SJSA1 (cell line): ENCODE results near the gene BCL2L12. TPM values are rescaled to one million over a fixed set of nuclear protein-coding genes. Genes with fewer than 3 reads are reported as not detected.

ENCODE experiments used
- DNase-seq, 2 experiments: peaks; one replicate each; pipeline ENCODE4 v3.0.0-alpha.2; 2015 to 2020; ENCODE audit warnings: low spot score in 2 of 2, low read depth in 1 of 2
- H3K27ac ChIP-seq: fragments of 250-450 bp; sonication (Bioruptor Pico); 2 replicates; pipeline ENCODE4 v1.5.1; 2020; ENCODE audit warnings: mild to moderate bottlenecking, moderate library complexity
- H3K27me3 ChIP-seq: fragments of 250-450 bp; sonication (Bioruptor Pico); replicated peaks from 2 replicates; pipeline ENCODE4 v1.5.1; 2020; ENCODE audit warnings: mild to moderate bottlenecking, moderate library complexity
- H3K36me3 ChIP-seq: fragments of 250-450 bp; sonication (Bioruptor Pico); 2 replicates; pipeline ENCODE4 v1.5.1; 2020; ENCODE audit warnings: mild to moderate bottlenecking
- H3K4me1 ChIP-seq: fragments of 250-450 bp; sonication (Bioruptor Pico); replicated peaks from 2 replicates; pipeline ENCODE4 v1.6.1; 2021; ENCODE audit warnings: mild to moderate bottlenecking
- H3K4me3 ChIP-seq: fragments of 250-450 bp; sonication (Bioruptor Pico); 2 replicates; pipeline ENCODE4 v1.5.1; 2020; ENCODE audit warnings: mild to moderate bottlenecking
- H3K9me3 ChIP-seq: fragments of 250-450 bp; sonication (Bioruptor Pico); replicated peaks from 2 replicates; pipeline ENCODE4 v1.5.1; 2020; ENCODE audit warnings: mild to moderate bottlenecking
- total RNA-seq: library from RNA; depleted of rRNA; stranded (reverse); fragments of >200 nt; shearing (Covaris generic); gene quantifications from 2 replicates; pipeline ENCODE4 v1.2.3, GENCODE V29; 2014

The BCL2L12 gene
- total RNA-seq, 1 experiment from 2014 or later, result 16.2 TPM

DNA sequence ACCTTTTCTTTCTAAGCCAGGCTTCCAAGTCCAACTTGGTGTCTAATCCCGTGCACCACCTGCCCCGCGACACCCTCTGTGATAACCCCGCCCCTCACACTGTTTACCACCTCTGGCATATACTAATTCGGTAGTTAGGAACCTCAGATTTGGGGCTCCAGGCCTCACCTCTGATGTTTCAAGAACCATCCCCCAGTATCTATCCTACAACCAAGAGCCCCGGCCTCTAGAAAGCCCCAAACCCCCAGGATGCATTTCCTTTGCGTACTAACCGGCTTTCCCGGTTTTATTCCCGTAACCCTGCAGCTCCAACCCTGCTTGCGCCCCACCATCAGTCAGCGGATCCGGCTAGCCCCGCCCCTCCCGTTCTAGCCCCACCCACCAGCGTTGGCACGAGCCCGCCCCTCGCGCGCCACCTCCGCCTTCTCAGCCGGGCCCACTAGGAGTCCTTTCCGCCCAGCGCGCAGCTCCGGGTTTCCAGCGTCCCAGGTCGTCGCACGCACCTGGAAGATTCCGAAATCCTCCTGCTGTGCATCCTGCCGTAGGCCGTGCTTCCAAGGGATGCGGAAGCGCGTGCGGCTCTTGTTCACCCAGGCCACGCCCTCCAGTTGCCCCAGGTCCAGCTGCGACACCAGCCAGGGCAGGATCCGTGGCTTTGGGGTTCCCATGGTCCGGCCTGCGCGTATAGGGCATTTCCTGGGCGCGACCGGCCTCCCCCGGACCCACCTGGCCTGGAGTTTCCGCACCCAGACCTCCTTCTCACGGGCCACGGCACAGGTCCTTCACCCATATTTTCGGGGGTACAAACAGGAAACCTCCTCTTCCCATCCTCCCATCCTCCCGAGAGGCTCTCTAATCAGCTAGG, 1.3 kb upstream of the BCL2L12 start:
- H3K9me3 ChIP-seq, result no peaks in the 10 kb centered on the region
- H3K4me1 ChIP-seq, result peaks cover 20% of the 10 kb centered on the region
- H3K27ac ChIP-seq, result 0 out of 2 replicates have a peak overlapping the region, but pooled peaks have one; percentile 12
- H3K36me3 ChIP-seq, result peaks cover 57% of the 10 kb centered on the region
- H3K4me3 ChIP-seq, result peak overlapping the region; percentile 56
- H3K27me3 ChIP-seq, result no peaks in the 10 kb centered on the region
- DNase-seq, result peak; percentile 80 to 91

DNA sequence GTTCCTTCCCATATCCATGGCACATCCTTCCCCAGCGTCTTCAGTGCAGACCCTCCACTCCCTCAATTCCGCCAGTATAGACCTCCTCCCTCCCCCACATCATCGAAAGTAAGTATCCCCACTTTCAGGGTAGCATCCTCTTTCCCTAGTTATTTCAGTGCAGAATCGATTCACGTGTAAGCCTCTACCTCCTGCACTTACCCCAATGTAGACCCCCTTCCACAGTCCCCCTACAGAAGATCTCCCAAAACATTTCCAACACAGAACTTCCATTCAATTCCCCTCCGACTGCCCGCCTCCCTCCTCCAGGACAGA, 740 bp upstream of the BCL2L12 start:
- peak overlapping the region; percentile 11 for H3K27ac ChIP-seq
- DNase-seq, result no peak

DNA sequence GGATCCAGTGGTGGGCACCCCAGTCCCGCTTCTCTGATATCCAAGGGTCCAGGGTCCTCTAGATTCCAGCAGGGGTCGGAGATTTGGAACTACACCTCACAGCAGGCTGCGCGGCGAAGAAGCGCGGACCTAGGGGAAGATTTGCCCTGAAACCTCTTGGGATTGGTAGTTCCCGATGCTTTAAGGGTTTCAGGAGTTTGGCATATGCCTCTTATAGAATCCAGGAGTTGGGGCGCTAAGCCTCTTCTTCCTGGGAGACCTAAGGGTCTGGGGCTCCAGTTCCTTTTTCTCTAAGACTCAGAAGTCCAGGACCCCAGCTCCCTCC, 349 bp downstream of the BCL2L12 start:
- Histone ChIP-seq H3K27me3 (no peaks in the 10 kb centered on the region), H3K36me3 (peaks cover 54% of the 10 kb centered on the region), H3K27ac (peak overlapping the region; percentile 11; the same call in 1 of the 2 replicates), H3K9me3 (no peaks in the 10 kb centered on the region), H3K4me1 (peaks cover 20% of the 10 kb centered on the region), H3K4me3 (peak overlapping the region; percentile 56)
- no peak for DNase-seq

More for the DNA sequence above, 740 bp upstream of the BCL2L12 start:
- peak overlapping the region; percentile 56 for H3K4me3 ChIP-seq
- H3K9me3 ChIP-seq, result no peaks in the 10 kb centered on the region
- H3K4me1 ChIP-seq, result peaks cover 20% of the 10 kb centered on the region
- H3K36me3 ChIP-seq, result peaks cover 56% of the 10 kb centered on the region
- H3K27me3 ChIP-seq, result no peaks in the 10 kb centered on the region

DNA sequence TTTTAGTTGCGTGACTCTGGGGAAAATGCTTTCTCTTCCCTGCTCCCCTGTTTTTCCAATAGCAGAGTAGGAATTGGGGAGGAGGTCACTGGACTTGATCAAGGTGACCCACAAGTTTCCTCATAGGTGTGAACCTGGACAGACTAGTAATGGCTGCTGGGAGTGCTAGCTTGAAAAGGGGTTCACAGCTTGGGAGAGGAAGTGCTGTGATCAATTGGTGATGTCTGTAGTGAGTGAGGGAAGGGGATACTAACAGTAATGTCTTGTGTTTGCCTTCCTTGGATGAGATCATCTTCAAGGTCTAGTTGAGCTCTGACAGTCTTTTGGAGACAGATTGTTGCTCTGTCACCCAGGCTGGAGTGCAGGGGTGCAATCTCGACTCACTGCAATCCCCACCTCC, 1.7 kb downstream of the BCL2L12 start:
- Histone ChIP-seq H3K36me3 (peaks cover 49% of the 10 kb centered on the region), H3K27me3 (no peaks in the 10 kb centered on the region), H3K27ac (no peak overlapping the region), H3K4me1 (peaks cover 25% of the 10 kb centered on the region), H3K4me3 (no peak overlapping the region), H3K9me3 (no peaks in the 10 kb centered on the region)
- no peak for DNase-seq

DNA sequence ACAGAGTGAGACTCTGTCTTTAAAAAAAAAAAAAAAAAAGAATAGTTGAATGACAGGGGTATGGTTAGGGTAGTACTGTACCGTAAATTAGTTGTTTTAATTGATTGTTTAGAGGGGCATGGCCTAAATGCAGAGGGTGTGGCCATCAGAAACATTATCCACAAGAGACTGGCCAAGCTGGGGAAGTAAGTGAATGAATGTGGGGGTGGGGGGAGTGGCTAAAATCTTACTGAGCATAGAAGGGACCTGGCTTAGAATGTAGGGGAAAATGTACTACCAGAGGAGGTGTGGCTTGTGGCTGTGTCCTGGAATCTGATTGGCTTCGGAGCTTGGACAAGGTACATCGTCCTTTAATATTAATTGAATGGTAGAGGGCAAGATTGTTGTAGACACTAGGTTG, 3.8 kb downstream of the BCL2L12 start:
- no peak for DNase-seq
- H3K27ac ChIP-seq, result no peak overlapping the region
- no peak overlapping the region for H3K4me3 ChIP-seq
- H3K27me3 ChIP-seq, result no peaks in the 10 kb centered on the region
- H3K36me3 ChIP-seq, result peaks cover 43% of the 10 kb centered on the region
- no peaks in the 10 kb centered on the region for H3K9me3 ChIP-seq
- peaks cover 19% of the 10 kb centered on the region for H3K4me1 ChIP-seq

DNA sequence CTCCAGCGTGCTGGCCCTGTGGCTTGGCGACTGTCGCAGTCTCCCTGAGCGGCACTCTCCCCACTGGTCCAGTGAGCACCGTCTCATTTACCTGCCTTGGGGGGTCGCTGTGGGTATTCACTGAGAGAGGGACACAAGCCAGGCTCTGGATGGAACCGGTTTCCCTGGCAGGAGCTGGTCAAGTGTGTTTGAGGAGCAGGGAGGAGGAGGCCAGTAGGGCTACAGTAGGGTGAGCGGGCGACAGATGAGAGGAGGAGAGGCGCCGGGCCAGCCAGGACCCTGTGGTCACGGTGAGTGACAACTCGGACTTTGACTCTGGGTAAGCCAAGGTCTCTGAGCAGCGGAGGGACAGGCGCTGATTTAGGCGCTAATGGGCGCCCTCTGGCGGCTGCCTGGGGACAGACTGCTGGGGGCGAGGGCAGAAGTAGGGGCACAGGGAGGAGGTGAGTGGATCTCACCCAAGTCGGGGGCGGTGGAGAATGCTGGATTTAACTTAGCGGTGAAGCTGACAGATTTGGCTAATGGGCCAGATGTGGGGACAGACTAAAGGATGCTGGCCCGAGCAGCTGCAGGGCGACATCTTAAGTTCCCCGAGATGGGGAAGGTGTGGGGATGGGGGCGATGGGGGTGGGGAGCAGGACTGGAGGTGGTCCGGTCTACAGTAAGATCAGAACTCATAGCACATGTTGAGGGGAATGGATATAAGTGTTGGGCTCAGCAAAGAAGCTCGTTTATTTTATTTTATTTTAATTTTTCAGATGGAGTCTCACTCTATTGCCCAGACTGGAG, 6.6 kb downstream of the BCL2L12 start:
- DNase-seq, result peak; percentile 67 to 81
- no peaks in the 10 kb centered on the region for H3K9me3 ChIP-seq
- no peak overlapping the region for H3K27ac ChIP-seq
- H3K4me3 ChIP-seq, result no peak overlapping the region
- peaks cover 13% of the 10 kb centered on the region for H3K4me1 ChIP-seq
- peaks cover 37% of the 10 kb centered on the region for H3K36me3 ChIP-seq
- no peaks in the 10 kb centered on the region for H3K27me3 ChIP-seq

DNA sequence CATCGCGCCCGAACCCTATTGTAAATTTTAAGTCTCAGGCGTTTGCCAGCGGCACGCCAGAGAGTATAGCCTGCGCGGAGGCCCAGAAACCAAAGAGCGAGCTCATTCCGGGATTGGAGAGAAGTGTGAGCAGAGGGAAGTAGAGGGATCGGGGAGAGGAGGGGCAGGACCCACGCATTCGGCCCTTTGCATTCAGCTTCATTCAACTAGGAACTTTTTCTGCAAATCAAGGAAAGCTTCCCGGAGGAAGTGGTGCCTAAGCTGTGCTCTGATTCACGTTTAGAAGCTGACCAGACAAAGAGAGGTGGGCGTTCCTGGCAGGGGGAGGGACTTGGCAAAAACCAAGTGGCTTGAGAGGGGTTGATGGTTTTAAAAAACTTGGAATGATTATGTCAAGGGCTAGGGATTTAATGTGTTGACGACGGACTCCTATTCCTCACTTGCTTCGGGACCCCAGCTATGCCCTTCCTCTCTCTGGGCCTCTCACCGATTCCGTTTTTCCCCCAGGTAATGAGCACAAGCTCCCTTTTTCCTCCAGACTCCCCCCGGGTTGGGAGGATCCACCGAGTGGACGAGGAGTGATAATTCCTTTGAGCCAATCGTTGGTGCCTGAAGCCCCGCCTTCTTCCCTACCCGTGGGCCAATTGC, 10.5 kb downstream of the BCL2L12 start:
- Histone ChIP-seq H3K27ac (peak overlapping the region; percentile 94), H3K4me1 (peaks cover 23% of the 10 kb centered on the region), H3K9me3 (no peaks in the 10 kb centered on the region), H3K4me3 (peak overlapping the region; percentile 92), H3K27me3 (no peaks in the 10 kb centered on the region), H3K36me3 (peaks cover 26% of the 10 kb centered on the region)
- peak in 1 of 2 experiments; percentile 83 for DNase-seq

DNA sequence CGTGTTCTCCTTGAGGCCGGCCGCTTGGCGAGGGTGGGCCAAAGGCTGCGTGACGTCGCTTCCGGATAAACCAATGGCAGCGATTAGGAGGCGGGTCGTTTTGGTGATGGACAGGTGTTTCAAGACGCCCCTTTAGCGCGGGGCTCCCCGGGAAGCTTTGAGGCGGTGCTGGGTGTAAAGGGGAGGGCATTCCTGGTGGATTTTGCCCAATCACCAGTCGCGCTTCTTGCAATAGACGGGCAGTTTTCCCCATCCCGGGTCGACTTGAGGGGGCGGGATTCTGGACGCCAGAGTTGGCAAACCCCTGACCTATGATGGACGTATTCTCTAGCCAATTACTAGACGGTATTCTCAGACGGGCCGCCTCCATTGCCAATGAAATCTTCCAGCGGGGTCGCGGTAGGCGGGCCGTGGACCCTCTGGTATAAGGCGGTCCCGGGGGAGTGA, 11.1 kb downstream of the BCL2L12 start:
- Histone ChIP-seq H3K27me3 (no peaks in the 10 kb centered on the region), H3K27ac (peak overlapping the region; percentile 79), H3K9me3 (no peaks in the 10 kb centered on the region), H3K36me3 (peaks cover 29% of the 10 kb centered on the region), H3K4me3 (peak overlapping the region; percentile 92), H3K4me1 (peaks cover 23% of the 10 kb centered on the region)
- peak; percentile 99 to 100 for DNase-seq

DNA sequence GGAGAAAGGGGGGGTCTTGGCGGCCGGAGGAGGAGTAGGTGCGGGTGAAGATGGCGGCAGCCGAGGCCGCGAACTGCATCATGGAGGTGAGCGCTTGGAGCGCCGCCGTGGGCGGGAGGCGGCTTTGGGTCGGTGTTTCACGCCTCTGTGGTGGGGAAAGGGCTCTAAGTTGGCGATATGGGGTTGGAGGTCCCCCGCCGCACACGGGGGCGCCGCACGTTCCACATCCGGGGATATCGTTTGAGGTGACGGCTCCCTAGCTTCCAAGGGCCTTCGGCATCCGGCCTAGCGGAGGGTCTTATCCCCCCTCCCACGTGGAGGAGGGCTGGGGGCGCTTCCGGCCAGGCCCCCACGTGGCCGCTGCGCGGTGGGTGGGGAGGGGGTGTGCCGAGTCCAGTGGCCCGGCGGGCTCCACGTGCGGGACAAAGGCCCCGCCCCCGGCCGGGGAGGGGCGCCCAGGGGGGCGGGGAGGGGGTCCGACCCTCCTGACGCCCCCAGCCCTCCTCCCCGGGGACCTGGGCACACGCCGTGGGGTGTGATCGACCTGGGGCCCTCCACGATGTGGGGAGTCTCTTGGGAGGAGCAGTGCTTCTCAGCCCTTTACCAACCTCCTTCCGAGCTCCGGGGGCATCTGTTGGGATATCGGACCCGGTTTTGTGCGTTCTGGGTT, 11.6 kb downstream of the BCL2L12 start, which contains the start of gene PRMT1:
TSS of gene PRMT1 (plus strand) at position 41 of the 670 bp plus-strand sequence. CDS start at position 51, 10 bp downstream.
- DNase-seq, result peak in 1 of 2 experiments; percentile 57
- peaks cover 18% of the 10 kb centered on the region for H3K4me1 ChIP-seq
- H3K27me3 ChIP-seq, result no peaks in the 10 kb centered on the region
- H3K9me3 ChIP-seq, result no peaks in the 10 kb centered on the region
- H3K4me3 ChIP-seq, result peak within 1 kb of the TSS; percentile 92
- peaks cover 29% of the 10 kb centered on the region for H3K36me3 ChIP-seq
- peak within 1 kb of the TSS; percentile 94 for H3K27ac ChIP-seq

DNA sequence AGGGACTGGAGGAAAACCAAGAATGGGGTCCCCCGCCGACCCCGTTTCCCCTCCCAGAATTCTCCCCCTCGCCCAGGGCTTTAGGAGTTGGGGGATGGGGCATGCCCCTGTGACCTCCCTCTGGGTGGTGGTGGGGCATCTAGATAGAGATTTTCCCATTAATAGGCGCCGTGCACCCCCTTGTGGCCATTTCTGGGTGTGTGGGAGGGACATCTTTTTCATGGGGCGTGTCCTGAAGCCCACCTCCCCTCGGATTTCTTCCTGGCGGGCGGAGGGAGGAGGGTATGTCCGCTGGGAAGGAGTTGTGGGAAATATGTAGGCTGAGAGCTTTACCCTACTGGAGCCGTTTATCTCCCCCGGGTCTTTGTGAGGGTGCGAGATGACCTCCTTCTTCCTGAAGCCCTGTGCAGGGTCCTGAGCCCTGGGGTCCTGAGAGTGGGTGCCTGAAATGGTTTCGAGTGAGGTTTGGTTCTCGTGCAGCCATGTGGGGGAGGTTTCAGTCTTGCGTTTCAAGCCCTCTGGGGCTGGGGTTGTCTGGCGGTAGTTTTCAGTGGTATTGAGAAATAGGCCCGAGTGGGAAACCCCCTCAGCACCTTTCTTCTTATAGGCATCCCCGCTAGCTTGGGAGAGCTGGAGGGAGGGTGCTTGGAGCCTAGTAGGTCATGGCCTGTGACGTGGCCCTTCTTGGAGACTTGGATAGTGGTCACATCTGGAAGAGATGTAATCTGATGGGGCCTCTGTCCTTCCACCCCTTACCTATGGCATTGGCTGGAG, 12.4 kb downstream of the BCL2L12 start:
- DNase-seq, result peak; percentile 69 to 83
- Histone ChIP-seq H3K9me3 (no peaks in the 10 kb centered on the region), H3K27me3 (no peaks in the 10 kb centered on the region), H3K36me3 (peaks cover 33% of the 10 kb centered on the region), H3K27ac (peak overlapping the region; percentile 79; the same call in 1 of the 2 replicates), H3K4me1 (peaks cover 18% of the 10 kb centered on the region), H3K4me3 (peak overlapping the region; percentile 92)

DNA sequence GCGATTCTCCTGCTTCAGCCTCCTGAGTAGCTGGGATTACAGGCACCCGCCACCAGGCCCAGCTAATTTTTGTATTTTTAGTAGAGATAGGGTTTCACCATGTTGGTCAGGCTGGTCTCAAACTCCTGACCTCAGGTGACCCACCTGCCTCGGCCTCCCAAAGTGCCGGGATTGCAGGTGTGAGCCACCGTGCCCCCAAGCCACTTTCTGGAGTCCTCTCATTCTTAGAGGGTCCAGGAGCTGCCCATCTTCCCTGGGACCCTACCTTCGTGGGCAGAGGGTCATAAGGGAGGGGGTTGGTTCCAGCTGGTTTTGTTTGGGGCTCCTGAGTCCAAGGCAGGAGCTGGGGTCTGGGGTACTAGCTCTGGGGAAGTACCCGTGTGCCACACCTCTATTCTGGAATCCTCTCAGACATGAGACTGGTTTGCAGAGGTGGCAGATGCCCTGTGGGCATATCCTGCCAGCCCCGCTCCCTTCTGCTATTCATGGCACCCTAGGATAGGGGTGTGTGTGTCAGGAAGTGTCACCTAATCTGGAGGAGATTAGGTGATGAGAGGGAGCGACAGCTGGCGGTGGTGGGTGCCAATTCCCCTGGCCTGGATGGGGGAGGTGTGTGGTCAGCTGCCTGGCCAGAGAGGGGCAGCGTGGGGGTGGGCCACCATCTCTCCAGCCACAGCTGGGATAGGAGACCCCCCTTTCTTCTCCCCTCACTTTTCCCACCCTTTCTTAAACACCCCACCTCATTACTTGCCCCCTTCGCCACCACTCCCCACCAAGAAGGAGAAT, 13.4 kb downstream of the BCL2L12 start:
- no peaks in the 10 kb centered on the region for H3K27me3 ChIP-seq
- no peak overlapping the region for H3K27ac ChIP-seq
- H3K9me3 ChIP-seq, result no peaks in the 10 kb centered on the region
- DNase-seq, result no peak
- H3K4me1 ChIP-seq, result peaks cover 18% of the 10 kb centered on the region
- H3K4me3 ChIP-seq, result no peak overlapping the region
- peaks cover 44% of the 10 kb centered on the region for H3K36me3 ChIP-seq

DNA sequence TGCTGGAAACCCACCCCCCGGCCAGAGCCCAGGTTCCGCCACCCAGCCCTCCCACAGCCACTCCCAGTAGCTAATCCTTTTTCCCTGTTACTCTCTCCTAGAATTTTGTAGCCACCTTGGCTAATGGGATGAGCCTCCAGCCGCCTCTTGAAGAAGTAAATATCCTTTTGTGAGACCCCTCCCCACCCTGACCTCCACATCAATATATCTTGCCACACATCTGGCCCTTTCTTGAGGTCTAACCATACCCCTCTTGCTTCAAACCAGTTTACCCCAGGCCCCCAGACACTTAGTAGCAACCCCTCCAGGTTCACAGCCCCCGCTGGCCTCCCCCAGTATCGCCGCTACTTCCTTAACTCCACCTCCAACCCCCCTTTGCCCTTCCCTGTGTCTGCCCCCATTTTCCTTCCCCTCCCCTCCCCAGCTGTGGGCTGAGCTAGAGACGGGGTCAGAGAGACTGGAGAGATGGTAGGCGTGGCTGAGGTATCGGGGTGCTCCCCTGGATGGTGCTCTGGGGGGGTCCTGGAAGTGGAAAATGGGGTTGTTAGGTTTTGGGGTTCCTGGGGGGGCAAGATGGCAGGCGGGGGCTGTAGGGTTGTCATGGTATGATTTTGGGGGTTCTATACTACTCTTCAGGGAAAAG, 14.2 kb downstream of the BCL2L12 start:
- Histone ChIP-seq H3K9me3 (no peaks in the 10 kb centered on the region), H3K4me3 (no peak overlapping the region), H3K36me3 (peaks cover 51% of the 10 kb centered on the region), H3K4me1 (peaks cover 18% of the 10 kb centered on the region), H3K27me3 (no peaks in the 10 kb centered on the region), H3K27ac (no peak overlapping the region)
- peak in 1 of 2 experiments; percentile 41 for DNase-seq
